Measurements from ENCODE around the gene SHB.

- TF ChIP-seq CTCF (IDR thresholded peaks at IDR 0.05): no peak
- TF ChIP-seq HMGA2 (CRISPR knock-in tag; IDR thresholded peaks at IDR 0.05): no peak
- TF ChIP-seq CREM (CRISPR knock-in tag; IDR thresholded peaks at IDR 0.05): no peak
- TF ChIP-seq ZNF121 (CRISPR knock-in tag; IDR thresholded peaks at IDR 0.05): no peak
- TF ChIP-seq NR2C2 (CRISPR knock-in tag; IDR thresholded peaks at IDR 0.05): no peak
- no peak for TF ChIP-seq TP53 (CRISPR knock-in tag; IDR thresholded peaks at IDR 0.05)
- TF ChIP-seq NFYB (CRISPR knock-in tag; conservative IDR thresholded peaks at IDR 0.05; ENCODE audit: low read depth): no peak
- TF ChIP-seq ZNF138 (CRISPR knock-in tag; conservative IDR thresholded peaks at IDR 0.05): no peak
- no peak for TF ChIP-seq USF1 (CRISPR knock-in tag; IDR thresholded peaks at IDR 0.05)
- no peak for TF ChIP-seq ZNF512 (CRISPR knock-in tag; IDR thresholded peaks at IDR 0.05; ENCODE audit: borderline replicate concordance)
These were observed 114.4 kb downstream of the SHB start for GRCh38 chr9:37954581-37954981.

Measured in WTC11 (cell line).